ENCODE results near the gene SLC9A1.
"Not testable (repeated sequence)": the region's sequence is repeated elsewhere in the genome, so short reads cannot be mapped to it uniquely, and the experiment has no call there.

The SLC9A1 gene

GRCh38 chr1:27130798-27131197 is 24.1 kb downstream of the SLC9A1 start:
- no peak for DNase-seq

GRCh38 chr1:27129225-27129624 is 25.7 kb downstream of the SLC9A1 start:
- DNase-seq, result no peak

GRCh38 chr1:27127419-27127818 is 27.5 kb downstream of the SLC9A1 start:
- DNase-seq, result no peak

- DNase-seq, result no peak
Observed at GRCh38 chr1:27126391-27126790, 28.5 kb downstream of the SLC9A1 start.

- DNase-seq, result not testable (repeated sequence)
Observed at GRCh38 chr1:27125125-27125524, 29.8 kb downstream of the SLC9A1 start.

GRCh38 chr1:27124405-27124804 is 30.5 kb downstream of the SLC9A1 start:
- no peak for DNase-seq

GRCh38 chr1:27122652-27123051 is 32.3 kb downstream of the SLC9A1 start:
- no peak for DNase-seq

GRCh38 chr1:27120854-27121253 is 34.1 kb downstream of the SLC9A1 start:
- no peak for DNase-seq

GRCh38 chr1:27118440-27118689 is 36.6 kb downstream of the SLC9A1 start:
- DNase-seq, result no peak

GRCh38 chr1:27117733-27118439 is 37.0 kb downstream of the SLC9A1 start:
- DNase-seq, result no peak

GRCh38 chr1:27116697-27117096 is 38.2 kb downstream of the SLC9A1 start:
- DNase-seq, result no peak

- no peak for DNase-seq
Observed at GRCh38 chr1:27116232-27116631, 38.7 kb downstream of the SLC9A1 start.

- DNase-seq, result no peak
Observed at GRCh38 chr1:27114546-27114945, 40.4 kb downstream of the SLC9A1 start.

GRCh38 chr1:27113861-27114260 is 41.1 kb downstream of the SLC9A1 start:
- no peak for DNase-seq

GRCh38 chr1:27111626-27112573 is 43.0 kb downstream of the SLC9A1 start:
- no peak for DNase-seq

- DNase-seq, result peak in 1 of 2 experiments; percentile 11
Observed at GRCh38 chr1:27109103-27109822, 45.7 kb downstream of the SLC9A1 start.

- DNase-seq, result no peak
Observed at GRCh38 chr1:27108588-27108987, 46.3 kb downstream of the SLC9A1 start.

GRCh38 chr1:27106561-27107323 is 48.2 kb downstream of the SLC9A1 start:
- no peak for DNase-seq

- DNase-seq, result no peak
Observed at GRCh38 chr1:27105018-27105417, 49.9 kb downstream of the SLC9A1 start.

GRCh38 chr1:27103498-27103897 is 51.4 kb downstream of the SLC9A1 start:
- no peak for DNase-seq

- DNase-seq, result peak; percentile 28 to 29
Observed at GRCh38 chr1:27102707-27103468, 52.0 kb downstream of the SLC9A1 start.

GRCh38 chr1:27102134-27102706 is 52.7 kb downstream of the SLC9A1 start:
- DNase-seq, result no peak

Measured in NCI-H1930 (cell line).